ENCODE measurements around the gene FLAD1. TPM values are rescaled to one million over a fixed set of nuclear protein-coding genes. Genes with fewer than 3 reads are reported as not detected.
A peak's percentile ranks its signal among the peaks of the same experiment; 100 is the strongest.

FLAD1 gene
- total RNA-seq, 1 experiment from 2014 or later = 97.0 TPM

DNA sequence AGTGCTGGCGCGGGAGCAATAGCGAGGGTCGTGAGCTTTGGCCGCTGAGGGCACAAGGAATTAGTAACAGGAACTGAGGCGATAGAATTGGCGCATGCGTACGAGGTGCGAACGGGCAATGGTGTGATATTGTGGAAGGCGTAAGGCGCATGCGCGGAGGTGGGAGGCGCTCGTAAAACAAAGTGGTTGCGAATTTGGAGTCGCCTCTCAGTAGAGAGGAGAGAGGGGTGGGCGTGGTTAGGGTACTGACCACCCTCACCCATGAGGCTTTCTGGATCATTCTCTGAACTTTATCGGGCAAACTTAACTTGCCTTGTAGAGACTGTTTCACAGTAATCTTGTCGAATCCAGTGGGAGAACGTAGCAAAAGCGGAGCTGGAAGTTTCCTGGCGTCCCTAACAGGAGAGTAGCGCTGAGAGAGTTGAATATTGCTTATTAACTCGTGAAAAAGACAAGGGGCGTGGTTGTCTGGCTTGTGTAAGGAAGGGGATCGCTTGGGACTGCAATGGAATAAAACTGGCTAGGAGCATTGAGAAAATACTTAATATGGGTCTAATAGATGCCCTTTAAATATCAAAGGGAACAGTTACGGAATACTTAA lies 8.2 kb upstream of the FLAD1 start:
- Histone ChIP-seq H3K18ac (ENCODE audit: insufficient read length, low read depth, low read length) (peak overlapping the region; percentile 81), H3K9ac (ENCODE audit: extremely low read depth, insufficient read length, low read length) (peak overlapping the region; percentile 93), H3K14ac (ENCODE audit: insufficient read depth, low read length) (peak overlapping the region; percentile 59; the same call in 1 of the 2 replicates), H2AK5ac (ENCODE audit: insufficient read length, low read length) (no peak overlapping the region), H3K27ac (ENCODE audit: insufficient read length, low read depth, low read length) (peak overlapping the region; percentile 49), H2BK12ac (ENCODE audit: insufficient read length, low read depth, low read length) (no peak overlapping the region), H4K20me1 (ENCODE audit: control insufficient read depth, insufficient read depth, insufficient read length) (no peaks in the 10 kb centered on the region), H3K79me1 (ENCODE audit: insufficient read depth, low read depth, low read length, poor library complexity, severe bottlenecking) (no peaks in the 10 kb centered on the region), H3K4ac (ENCODE audit: low read depth, low read length) (no peak overlapping the region), H3K79me2 (ENCODE audit: insufficient read depth, low read length) (peaks cover 28% of the 10 kb centered on the region), H2BK120ac (ENCODE audit: low read depth, low read length, poor library complexity, severe bottlenecking) (no peak overlapping the region), H3K9me3 (ENCODE audit: control insufficient read depth, low read depth, low read length) (no peaks in the 10 kb centered on the region), H3K4me1 (ENCODE audit: insufficient read depth, low read length) (peaks cover 4% of the 10 kb centered on the region; the same call in 1 of the 2 replicates), H3K23me2 (ENCODE audit: insufficient read length, low read depth, low read length, poor library complexity, severe bottlenecking) (peaks cover 32% of the 10 kb centered on the region), H3K4me2 (ENCODE audit: insufficient read depth, insufficient read length, low read length) (peak overlapping the region; percentile 87), H2AFZ (ENCODE audit: low read length) (no peak overlapping the region), H4K8ac (replicated peaks; ENCODE audit: insufficient read length, low read depth, low read length) (no peak overlapping the region), H3K56ac (ENCODE audit: insufficient read length, low read depth, low read length) (peak overlapping the region; percentile 15), H2BK15ac (ENCODE audit: low read depth, low read length) (no peak overlapping the region), H3K27me3 (ENCODE audit: insufficient read depth, low read length) (no peaks in the 10 kb centered on the region), H2BK20ac (ENCODE audit: low read depth, low read length, poor library complexity, severe bottlenecking) (no peak overlapping the region), H2BK5ac (ENCODE audit: insufficient read length, low read length) (no peak overlapping the region), H3K23ac (ENCODE audit: insufficient read length, low read depth, low read length) (no peak overlapping the region), H4K91ac (ENCODE audit: insufficient read length, low read depth, low read length) (no peak overlapping the region), H4K5ac (ENCODE audit: insufficient read length, low read depth, low read length) (no peak overlapping the region), H3T11ph (ENCODE audit: low read length) (no peak overlapping the region)
- no peak overlapping the region for H3K4me3 Mint-ChIP-seq
- WGBS (ENCODE audit: extremely low coverage, insufficient read length, low lambda C conversion rate) = no CpG with 5 or more reads among the region's 30 CpGs
- peaks cover 26 to 28% of the 10 kb centered on the region in 2 experiments for H3K4me1 Mint-ChIP-seq
- peak; percentile 97 for DNase-seq
- TF ChIP-seq, protein P1, sequence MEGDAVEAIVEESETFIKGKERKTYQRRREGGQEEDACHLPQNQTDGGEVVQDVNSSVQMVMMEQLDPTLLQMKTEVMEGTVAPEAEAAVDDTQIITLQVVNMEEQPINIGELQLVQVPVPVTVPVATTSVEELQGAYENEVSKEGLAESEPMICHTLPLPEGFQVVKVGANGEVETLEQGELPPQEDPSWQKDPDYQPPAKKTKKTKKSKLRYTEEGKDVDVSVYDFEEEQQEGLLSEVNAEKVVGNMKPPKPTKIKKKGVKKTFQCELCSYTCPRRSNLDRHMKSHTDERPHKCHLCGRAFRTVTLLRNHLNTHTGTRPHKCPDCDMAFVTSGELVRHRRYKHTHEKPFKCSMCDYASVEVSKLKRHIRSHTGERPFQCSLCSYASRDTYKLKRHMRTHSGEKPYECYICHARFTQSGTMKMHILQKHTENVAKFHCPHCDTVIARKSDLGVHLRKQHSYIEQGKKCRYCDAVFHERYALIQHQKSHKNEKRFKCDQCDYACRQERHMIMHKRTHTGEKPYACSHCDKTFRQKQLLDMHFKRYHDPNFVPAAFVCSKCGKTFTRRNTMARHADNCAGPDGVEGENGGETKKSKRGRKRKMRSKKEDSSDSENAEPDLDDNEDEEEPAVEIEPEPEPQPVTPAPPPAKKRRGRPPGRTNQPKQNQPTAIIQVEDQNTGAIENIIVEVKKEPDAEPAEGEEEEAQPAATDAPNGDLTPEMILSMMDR (conservative IDR thresholded peaks at IDR 0.05) = no peak
- no peaks in the 10 kb centered on the region for H3K9me3 Mint-ChIP-seq
- peaks cover 16 to 31% (median 26%) of the 10 kb centered on the region in 3 experiments; a peak in 6 of 7 replicates for H3K36me3 Mint-ChIP-seq (ENCODE audit: insufficient read depth in 1 of 3, low read depth in 3 of 3)
- H3K27me3 Mint-ChIP-seq (ENCODE audit: low read depth) = no peaks in the 10 kb centered on the region
- H3K27ac Mint-ChIP-seq = no peak overlapping the region

Measured in H9 (cell line).